Omental fat pad (tissue), 4 donors: ENCODE measurements around the gene CCDC97. TPM values are rescaled to one million over a fixed set of nuclear protein-coding genes. Genes with fewer than 3 reads are reported as not detected.
"Not testable (repeated sequence)": the region's sequence is repeated elsewhere in the genome, so short reads cannot be mapped to it uniquely, and the experiment has no call there.

Experiments
- ATAC-seq: fragments of 150-250 bp; one replicate; pipeline ENCODE4 v1.9.1; 2016; ENCODE audit warnings: mild to moderate bottlenecking, moderate library complexity; ENCODE audit not compliant: low FRiP score
- DNase-seq: peaks from one replicate; pipeline ENCODE4 v3.0.0-alpha.2; 2019; ENCODE audit warnings: low spot score
- CTCF ChIP-seq, 3 donors: fragments of 450-650 bp; IDR thresholded peaks; one replicate each; pipeline ENCODE4 v1.5.1; 2016 to 2017; ENCODE audit warnings: antibody characterized with exemption in 3 of 3, mild to moderate bottlenecking in 3 of 3, moderate library complexity in 2 of 3
- total RNA-seq, 4 donors: library from RNA; depleted of rRNA; stranded (reverse); fragments of >200 nt; gene quantifications; one replicate each; pipeline ENCODE4 v1.1.0, GENCODE V29; 2016

CCDC97 gene
- total RNA-seq, 4 donors from 2014 or later, result 11.8 to 16.6 (median 13.9) TPM

GRCh38 chr19:41288673-41289530 is 21.1 kb upstream of the CCDC97 start:
- TF ChIP-seq CTCF (IDR thresholded peaks at IDR 0.05), result no peak
- ATAC-seq, result no peak
- no peak for DNase-seq

GRCh38 chr19:41289814-41290213 is 20.2 kb upstream of the CCDC97 start:
- not testable (repeated sequence) for DNase-seq, ATAC-seq

- DNase-seq (no peak), ATAC-seq (no peak)
- TF ChIP-seq CTCF (IDR thresholded peaks at IDR 0.05), result no peak
Measured at GRCh38 chr19:41294393-41294792, 15.6 kb upstream of the CCDC97 start.

GRCh38 chr19:41295499-41295898 is 14.5 kb upstream of the CCDC97 start:
- ATAC-seq (no peak), DNase-seq (no peak)
- no peak for TF ChIP-seq CTCF (IDR thresholded peaks at IDR 0.05)

GRCh38 chr19:41296433-41296871 is 13.5 kb upstream of the CCDC97 start:
- TF ChIP-seq CTCF (IDR thresholded peaks at IDR 0.05), result no peak
- DNase-seq (no peak), ATAC-seq (no peak)

- DNase-seq (peak; percentile 20), ATAC-seq (no peak)
- TF ChIP-seq CTCF (IDR thresholded peaks at IDR 0.05), result no peak
Measured at GRCh38 chr19:41297628-41298347, 12.2 kb upstream of the CCDC97 start.

GRCh38 chr19:41298348-41298964 is 11.5 kb upstream of the CCDC97 start:
- ATAC-seq (peak; percentile 59), DNase-seq (peak; percentile 22)
- no peak for TF ChIP-seq CTCF (IDR thresholded peaks at IDR 0.05)
